ENCODE measurements around the gene NUBPL.

Gene NUBPL

DNA sequence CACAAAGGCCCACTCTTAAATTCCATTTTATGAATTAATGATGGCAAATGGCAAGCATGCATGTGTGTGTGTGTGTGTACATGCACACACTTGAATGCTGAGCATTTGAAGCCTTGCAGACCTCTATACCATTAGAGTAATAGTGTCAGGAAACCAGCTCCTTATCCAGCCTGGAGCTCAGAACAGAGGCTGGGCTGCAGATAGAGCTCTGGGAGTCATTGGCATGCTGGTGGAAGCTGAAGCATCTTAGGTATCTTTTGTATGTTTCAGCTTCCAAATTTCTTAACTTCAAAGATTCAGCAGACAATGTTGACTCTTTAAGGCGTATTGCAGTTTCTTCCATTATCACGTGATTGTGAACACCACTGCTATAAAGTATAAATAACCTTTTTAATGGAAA, 323.0 kb downstream of the NUBPL start:
- H3K9me3 ChIP-seq (ENCODE audit: control insufficient read depth, low read length): no peaks in the 10 kb centered on the region
- H2AFZ ChIP-seq: no peak overlapping the region
- H3K27me3 ChIP-seq (ENCODE audit: control insufficient read depth, insufficient read depth, low read length): no peaks in the 10 kb centered on the region
- no peak overlapping the region for H3K27ac ChIP-seq
- no peak overlapping the region for H3K4me2 ChIP-seq (ENCODE audit: low read length)
- H3K4me3 ChIP-seq (ENCODE audit: low read depth, low read length): no peak overlapping the region
- TF ChIP-seq, protein P1, sequence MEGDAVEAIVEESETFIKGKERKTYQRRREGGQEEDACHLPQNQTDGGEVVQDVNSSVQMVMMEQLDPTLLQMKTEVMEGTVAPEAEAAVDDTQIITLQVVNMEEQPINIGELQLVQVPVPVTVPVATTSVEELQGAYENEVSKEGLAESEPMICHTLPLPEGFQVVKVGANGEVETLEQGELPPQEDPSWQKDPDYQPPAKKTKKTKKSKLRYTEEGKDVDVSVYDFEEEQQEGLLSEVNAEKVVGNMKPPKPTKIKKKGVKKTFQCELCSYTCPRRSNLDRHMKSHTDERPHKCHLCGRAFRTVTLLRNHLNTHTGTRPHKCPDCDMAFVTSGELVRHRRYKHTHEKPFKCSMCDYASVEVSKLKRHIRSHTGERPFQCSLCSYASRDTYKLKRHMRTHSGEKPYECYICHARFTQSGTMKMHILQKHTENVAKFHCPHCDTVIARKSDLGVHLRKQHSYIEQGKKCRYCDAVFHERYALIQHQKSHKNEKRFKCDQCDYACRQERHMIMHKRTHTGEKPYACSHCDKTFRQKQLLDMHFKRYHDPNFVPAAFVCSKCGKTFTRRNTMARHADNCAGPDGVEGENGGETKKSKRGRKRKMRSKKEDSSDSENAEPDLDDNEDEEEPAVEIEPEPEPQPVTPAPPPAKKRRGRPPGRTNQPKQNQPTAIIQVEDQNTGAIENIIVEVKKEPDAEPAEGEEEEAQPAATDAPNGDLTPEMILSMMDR (IDR thresholded peaks at IDR 0.05): no peak
- H3K4me1 ChIP-seq: no peaks in the 10 kb centered on the region
- no peaks in the 10 kb centered on the region for H3K79me2 ChIP-seq
- no peaks in the 10 kb centered on the region for H3K36me3 ChIP-seq (ENCODE audit: control insufficient read depth, insufficient read depth, low read length)
- no peak overlapping the region for H3K9ac ChIP-seq

DNA sequence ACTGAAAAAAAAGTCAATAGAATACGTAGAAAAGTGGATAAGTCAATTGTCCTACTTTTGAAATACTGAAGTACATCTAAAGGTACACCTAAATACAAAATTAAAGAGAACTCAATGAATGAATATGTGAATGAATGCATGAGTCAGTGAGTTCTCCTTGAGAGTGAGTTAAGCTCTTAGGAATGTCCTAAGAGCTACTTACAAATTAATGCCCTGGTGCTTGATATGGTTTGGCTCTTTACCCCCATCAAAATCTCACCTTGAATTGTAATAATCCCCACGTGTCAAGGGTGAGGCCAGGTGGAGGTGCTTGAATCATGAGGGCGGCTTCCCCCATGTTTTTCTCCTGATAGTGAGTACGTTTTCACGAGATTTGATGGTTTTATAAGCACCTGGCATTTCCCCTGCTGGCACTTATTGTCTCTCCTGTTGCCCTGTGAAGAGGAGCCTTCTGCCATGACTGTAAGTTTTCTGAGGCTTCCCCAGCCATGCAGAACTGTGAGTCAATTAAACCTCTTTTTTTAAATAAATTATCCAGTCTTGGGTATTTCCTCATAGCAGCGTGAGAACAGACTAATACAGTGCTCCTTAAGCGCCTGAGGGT, 323.7 kb downstream of the NUBPL start:
- H3K4me2 ChIP-seq (ENCODE audit: low read length): no peak overlapping the region
- no peak overlapping the region for H3K4me3 ChIP-seq (ENCODE audit: low read depth, low read length)
- no peaks in the 10 kb centered on the region for H3K4me1 ChIP-seq
- H3K79me2 ChIP-seq: no peaks in the 10 kb centered on the region
- H3K27me3 ChIP-seq (ENCODE audit: control insufficient read depth, insufficient read depth, low read length): no peaks in the 10 kb centered on the region
- TF ChIP-seq, protein P1 (IDR thresholded peaks at IDR 0.05): no peak
- no peak overlapping the region for H2AFZ ChIP-seq
- H3K9ac ChIP-seq: no peak overlapping the region
- H3K9me3 ChIP-seq (ENCODE audit: control insufficient read depth, low read length): no peaks in the 10 kb centered on the region
- H3K27ac ChIP-seq: no peak overlapping the region
- no peaks in the 10 kb centered on the region for H3K36me3 ChIP-seq (ENCODE audit: control insufficient read depth, insufficient read depth, low read length)

DNA sequence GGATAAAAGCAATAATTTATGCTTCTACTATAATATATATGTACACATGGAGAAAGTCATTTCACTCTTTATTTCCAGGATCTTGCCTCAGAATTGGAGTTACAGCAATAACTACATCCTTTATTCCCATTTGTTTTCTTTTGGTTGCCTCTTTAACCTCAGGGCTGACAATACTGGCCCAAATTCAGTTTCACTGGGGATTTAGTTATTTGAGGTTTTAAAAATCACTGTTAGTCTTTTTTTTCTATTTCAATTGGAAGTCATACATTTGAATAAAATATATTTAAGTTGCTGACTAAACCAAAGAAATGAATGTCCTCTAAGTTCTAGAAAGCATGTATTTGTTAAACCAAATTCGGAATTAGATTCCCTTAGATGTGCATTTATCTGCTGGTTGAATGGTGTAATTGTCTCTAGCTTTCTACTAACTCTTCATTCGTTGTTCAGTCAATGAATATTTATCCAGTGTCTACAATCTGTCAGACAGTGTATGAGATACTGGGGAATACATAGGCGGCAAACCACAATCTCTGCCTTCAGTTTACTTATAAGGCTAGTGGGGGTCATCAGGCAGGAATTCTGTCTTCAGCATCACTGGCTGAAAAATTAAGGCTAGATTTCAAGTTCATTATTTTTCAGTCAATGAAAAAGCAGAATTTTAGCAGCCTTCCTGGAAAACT, 325.1 kb downstream of the NUBPL start:
- Histone ChIP-seq H3K9ac (no peak overlapping the region), H3K27me3 (ENCODE audit: control insufficient read depth, insufficient read depth, low read length) (no peaks in the 10 kb centered on the region), H3K9me3 (ENCODE audit: control insufficient read depth, low read length) (no peaks in the 10 kb centered on the region), H3K4me2 (ENCODE audit: low read length) (no peak overlapping the region), H3K4me3 (ENCODE audit: low read depth, low read length) (no peak overlapping the region), H3K79me2 (no peaks in the 10 kb centered on the region), H3K4me1 (no peaks in the 10 kb centered on the region), H3K36me3 (ENCODE audit: control insufficient read depth, insufficient read depth, low read length) (no peaks in the 10 kb centered on the region), H3K27ac (no peak overlapping the region), H2AFZ (no peak overlapping the region)
- TF ChIP-seq, protein P1 (IDR thresholded peaks at IDR 0.05): no peak

DNA sequence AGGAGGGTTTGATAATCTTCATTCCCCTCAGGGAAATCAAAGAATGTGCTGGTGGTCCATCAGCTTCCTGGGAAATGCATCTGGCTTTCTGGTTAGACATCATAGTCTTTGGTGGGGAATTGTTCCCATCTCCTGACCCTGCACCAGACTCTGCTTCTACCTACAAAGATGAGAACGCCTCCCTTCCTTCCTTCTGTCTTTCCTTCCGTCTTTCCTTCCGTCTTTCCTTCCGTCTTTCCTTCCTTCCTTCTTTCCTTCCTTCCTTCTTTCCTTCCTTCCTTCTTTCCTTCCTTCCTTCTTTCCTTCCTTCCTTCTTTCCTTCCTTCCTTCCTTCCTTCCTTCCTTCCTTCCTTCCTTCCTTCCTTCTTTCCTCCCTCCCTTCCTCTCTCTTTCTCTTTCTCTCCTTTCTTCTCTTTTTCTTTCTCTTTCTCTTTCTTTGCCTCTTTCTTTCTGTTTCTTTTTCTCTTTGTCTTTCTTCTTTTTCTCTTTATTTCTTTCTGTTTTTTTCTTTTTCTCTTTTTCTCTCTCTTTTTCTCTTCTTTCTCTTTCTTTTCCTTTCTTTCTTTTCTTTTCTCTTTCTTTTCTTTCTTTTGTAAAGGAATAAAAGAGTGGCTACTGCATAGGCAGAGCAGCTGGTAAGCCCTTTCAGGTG, 326.9 kb downstream of the NUBPL start:
- Histone ChIP-seq H3K9ac (no peak overlapping the region), H3K36me3 (ENCODE audit: control insufficient read depth, insufficient read depth, low read length) (no peaks in the 10 kb centered on the region), H2AFZ (no peak overlapping the region), H3K27me3 (ENCODE audit: control insufficient read depth, insufficient read depth, low read length) (no peaks in the 10 kb centered on the region), H3K4me2 (ENCODE audit: low read length) (no peak overlapping the region), H3K4me1 (no peaks in the 10 kb centered on the region), H3K9me3 (ENCODE audit: control insufficient read depth, low read length) (no peaks in the 10 kb centered on the region), H3K27ac (no peak overlapping the region), H3K79me2 (no peaks in the 10 kb centered on the region), H3K4me3 (ENCODE audit: low read depth, low read length) (no peak overlapping the region)
- TF ChIP-seq, protein P1 (IDR thresholded peaks at IDR 0.05): no peak
